Hepatocyte (in vitro differentiated cells): ENCODE data around the gene NCLN. TPM values are rescaled to one million over a fixed set of nuclear protein-coding genes. Genes with fewer than 3 reads are reported as not detected.

Experiments used
- DNase-seq: peaks from one replicate; pipeline ENCODE4 v3.0.0-alpha.2; 2016; ENCODE audit warnings: low spot score
- H2AFZ ChIP-seq: fragments of 200-600 bp; sonication (generic); 2 replicates; pipeline ENCODE4 v1.6.0; 2016; ENCODE audit warnings: antibody characterized with exemption, mild to moderate bottlenecking
- H3K27ac ChIP-seq: fragments of 200-600 bp; sonication (generic); 2 replicates; pipeline ENCODE4 v1.5.1; 2016; ENCODE audit warnings: mild to moderate bottlenecking
- H3K27me3 ChIP-seq: fragments of 200-600 bp; sonication (generic); 2 replicates; pipeline ENCODE4 v1.6.1; 2016
- H3K36me3 ChIP-seq: fragments of 200-600 bp; sonication (generic); replicated peaks from 2 replicates; pipeline ENCODE4 v1.5.1; 2016; ENCODE audit warnings: low read depth; ENCODE audit not compliant: insufficient read depth
- H3K4me1 ChIP-seq: fragments of 200-600 bp; sonication (generic); 2 replicates; pipeline ENCODE4 v1.5.1; 2016; ENCODE audit warnings: mild to moderate bottlenecking, moderate library complexity; ENCODE audit not compliant: insufficient read depth
- H3K4me2 ChIP-seq: fragments of 200-600 bp; sonication (generic); 2 replicates; pipeline ENCODE4 v1.6.0; 2016
- H3K4me3 ChIP-seq: fragments of 200-600 bp; sonication (generic); 2 replicates; pipeline ENCODE4 v1.5.1; 2016; ENCODE audit warnings: mild to moderate bottlenecking
- H3K79me2 ChIP-seq: fragments of 200-600 bp; sonication (generic); 2 replicates; pipeline ENCODE4 v1.6.0; 2017; ENCODE audit warnings: mild to moderate bottlenecking
- H3K9me2 ChIP-seq: fragments of 200-600 bp; sonication (generic); replicated peaks from 2 replicates; pipeline ENCODE4 v1.6.0; 2017; ENCODE audit warnings: mild to moderate bottlenecking; ENCODE audit not compliant: insufficient read depth
- H3K9me3 ChIP-seq: fragments of 200-600 bp; sonication (generic); 2 replicates; pipeline ENCODE4 v1.5.1; 2016; ENCODE audit warnings: low read depth, mild to moderate bottlenecking
- H4K20me1 ChIP-seq: fragments of 200-600 bp; sonication (generic); 2 replicates; pipeline ENCODE4 v1.6.0; 2016; ENCODE audit warnings: mild to moderate bottlenecking; ENCODE audit not compliant: insufficient read depth, poor library complexity, severe bottlenecking
- CTCF ChIP-seq: fragments of 200-600 bp; sonication (generic); IDR thresholded peaks from 2 replicates; pipeline ENCODE4 v1.5.1; 2016; ENCODE audit warnings: antibody characterized with exemption, mild to moderate bottlenecking; ENCODE audit not compliant: poor library complexity
- EZH2 ChIP-seq: fragments of 200-600 bp; sonication (generic); IDR thresholded peaks from 2 replicates; pipeline ENCODE4 v1.6.1; 2016; ENCODE audit warnings: antibody characterized with exemption, mild to moderate bottlenecking, borderline replicate concordance
- EZH2phosphoT487 ChIP-seq: fragments of 200-600 bp; sonication (generic); IDR thresholded peaks from one replicate; pipeline ENCODE4 v1.6.1; 2018; ENCODE audit warnings: antibody characterized with exemption, mild to moderate bottlenecking, low read depth, moderate library complexity; ENCODE audit not compliant: unreplicated experiment, severe bottlenecking
- WGBS: methylation state at CpG from one replicate; pipeline ENCODE4 v1.1.6; 2016; ENCODE audit warnings: low lambda C conversion rate; ENCODE audit errors: missing lambda C conversion rate; 5-methylcytosine and 5-hydroxymethylcytosine counted together
- polyA plus RNA-seq: library from polyadenylated mRNA; unstranded; fragments of >200 nt; fragmentation: Nextera tagmentation; extraction: Ambion mirVana; gene quantifications from 2 replicates; pipeline ENCODE4 v1.2.1, GENCODE V29; 2016
- total RNA-seq: library from RNA; depleted of rRNA; stranded (reverse); fragments of >200 nt; gene quantifications from 2 replicates; pipeline ENCODE4 v1.2.3, GENCODE V29; 2014

Gene NCLN
- total and polyA plus RNA-seq, 2 experiments from 2014 or later, result 44.9 to 94.2 TPM

GRCh38 chr19:3225169-3225485 is 39.4 kb downstream of the NCLN start:
- Histone ChIP-seq H3K27me3 (peaks cover 55% of the 10 kb centered on the region), H3K4me2 (peak overlapping the region; percentile 78), H3K9me2 (no peaks in the 10 kb centered on the region), H3K9me3 (no peaks in the 10 kb centered on the region), H4K20me1 (no peaks in the 10 kb centered on the region), H3K4me3 (no peak overlapping the region), H2AFZ (no peak overlapping the region), H3K4me1 (no peaks in the 10 kb centered on the region), H3K27ac (no peak overlapping the region), H3K79me2 (no peaks in the 10 kb centered on the region), H3K36me3 (no peaks in the 10 kb centered on the region)
- WGBS, result no CpG with 5 or more reads among the region's 9 CpGs
- no peak for DNase-seq
- TF ChIP-seq EZH2 (no peak), CTCF (no peak), EZH2phosphoT487 (no peak)

- Histone ChIP-seq H4K20me1 (no peaks in the 10 kb centered on the region), H3K27me3 (peaks cover 60% of the 10 kb centered on the region), H3K79me2 (no peaks in the 10 kb centered on the region), H2AFZ (no peak overlapping the region), H3K9me3 (no peaks in the 10 kb centered on the region), H3K36me3 (no peaks in the 10 kb centered on the region), H3K4me1 (no peaks in the 10 kb centered on the region), H3K4me3 (no peak overlapping the region), H3K27ac (no peak overlapping the region), H3K4me2 (no peak overlapping the region), H3K9me2 (no peaks in the 10 kb centered on the region)
- DNase-seq, result no peak
- TF ChIP-seq EZH2, result no peak
- no peak for TF ChIP-seq EZH2phosphoT487
- TF ChIP-seq CTCF, result no peak
- 65% methylated on average over 10 of the region's 16 CpGs for WGBS
These were observed 40.0 kb downstream of the NCLN start for GRCh38 chr19:3225677-3226093.

GRCh38 chr19:3227054-3227626 is 41.4 kb downstream of the NCLN start:
- no peak for DNase-seq
- Histone ChIP-seq H3K4me2 (no peak overlapping the region), H3K36me3 (no peaks in the 10 kb centered on the region), H2AFZ (no peak overlapping the region), H3K4me1 (no peaks in the 10 kb centered on the region), H3K27me3 (peaks cover 61% of the 10 kb centered on the region), H3K9me2 (no peaks in the 10 kb centered on the region), H4K20me1 (no peaks in the 10 kb centered on the region), H3K79me2 (no peaks in the 10 kb centered on the region), H3K4me3 (no peak overlapping the region), H3K27ac (no peak overlapping the region), H3K9me3 (no peaks in the 10 kb centered on the region)
- no peak for TF ChIP-seq EZH2
- TF ChIP-seq EZH2phosphoT487, result no peak
- TF ChIP-seq CTCF, result no peak
- whole genome bisulfite sequencing, result 83% methylated on average over 12 of the region's 12 CpGs

- Histone ChIP-seq H3K79me2 (no peaks in the 10 kb centered on the region), H3K9me3 (no peaks in the 10 kb centered on the region), H3K9me2 (no peaks in the 10 kb centered on the region), H3K4me1 (no peaks in the 10 kb centered on the region), H3K4me3 (no peak overlapping the region), H3K27ac (no peak overlapping the region), H2AFZ (no peak overlapping the region), H4K20me1 (no peaks in the 10 kb centered on the region), H3K4me2 (no peak overlapping the region), H3K27me3 (peaks cover 57% of the 10 kb centered on the region), H3K36me3 (no peaks in the 10 kb centered on the region)
- 61% methylated on average over 9 of the region's 9 CpGs for WGBS
- TF ChIP-seq EZH2phosphoT487 (no peak), CTCF (no peak), EZH2 (no peak)
- DNase-seq, result no peak
These were observed 43.6 kb downstream of the NCLN start for GRCh38 chr19:3229346-3229743.
